Right atrium auricular region (tissue), 2 donors: ENCODE measurements around the gene RINL. TPM values are rescaled to one million over a fixed set of nuclear protein-coding genes. Genes with fewer than 3 reads are reported as not detected.
A peak's percentile ranks its signal among the peaks of the same experiment; 100 is the strongest.
"Not testable (repeated sequence)": the region's sequence is repeated elsewhere in the genome, so short reads cannot be mapped to it uniquely, and the experiment has no call there.

Experiments
- DNase-seq: peaks from one replicate; pipeline ENCODE4 v3.0.0-alpha.2; 2019; ENCODE audit warnings: low spot score
- H3K27ac ChIP-seq, 2 donors: fragments of 200-600 bp; sonication (generic); 1 replicate in 1 of 2; 2 replicates in 1 of 2; pipeline ENCODE4 v1.5.1; 2016 to 2019
- H3K27me3 ChIP-seq, 2 donors: fragments of 200-600 bp; sonication (generic); one replicate each; pipeline versions ENCODE4 v1.5.1 to v1.6.0; 2017 to 2019
- H3K36me3 ChIP-seq: fragments of 200-600 bp; sonication (generic); one replicate; pipeline ENCODE4 v1.5.1; 2016
- H3K4me1 ChIP-seq, 2 donors: fragments of 200-600 bp; sonication (generic); one replicate each; pipeline versions ENCODE4 v1.5.1 to v1.6.0; 2017 to 2019
- H3K4me3 ChIP-seq, 2 donors: fragments of 200-600 bp; sonication (generic); 1 replicate in 1 of 2; 2 replicates in 1 of 2; pipeline ENCODE4 v1.5.1; 2017 to 2019; ENCODE audit warnings: mild to moderate bottlenecking in 1 of 2, moderate library complexity in 1 of 2
- H3K9me3 ChIP-seq, 2 donors: fragments of 200-600 bp; sonication (generic); one replicate each; pipeline ENCODE4 v1.5.1; 2019
- CTCF ChIP-seq, 2 donors: fragments of 200-600 bp; sonication (generic); IDR thresholded peaks; one replicate each; pipeline ENCODE4 v1.5.1; 2019; ENCODE audit warnings: antibody characterized with exemption in 2 of 2
- total RNA-seq, 2 donors: library from RNA; depleted of rRNA; stranded (reverse); fragments of >200 nt; gene quantifications; one replicate each; pipeline ENCODE4 v1.1.0, GENCODE V29; 2016

The RINL gene
- total RNA-seq, 2 donors from 2014 or later = 3.3 to 5.5 TPM

- peak overlapping the region in 1 of 2 donors; percentile 3 for H3K27ac ChIP-seq
- no peak overlapping the region for H3K4me3 ChIP-seq
- H3K4me1 ChIP-seq = peaks cover 0 to 15% of the 10 kb centered on the region in 2 donors
- H3K27me3 ChIP-seq = no peaks in the 10 kb centered on the region
- H3K36me3 ChIP-seq = peaks cover 33% of the 10 kb centered on the region
- no peak for TF ChIP-seq CTCF (IDR thresholded peaks at IDR 0.05)
- no peak for DNase-seq
- no peaks in the 10 kb centered on the region for H3K9me3 ChIP-seq
These were observed 712 bp upstream of the RINL start for GRCh38 chr19:38878575-38879399.

GRCh38 chr19:38875656-38876395 is 2.2 kb downstream of the RINL start:
- no peak overlapping the region for H3K27ac ChIP-seq
- peaks cover 0 to 20% of the 10 kb centered on the region in 2 donors for H3K4me1 ChIP-seq
- H3K4me3 ChIP-seq = no peak overlapping the region
- no peaks in the 10 kb centered on the region for H3K27me3 ChIP-seq
- H3K9me3 ChIP-seq = no peaks in the 10 kb centered on the region
- no peak for DNase-seq
- H3K36me3 ChIP-seq = peaks cover 6% of the 10 kb centered on the region
- no peak for TF ChIP-seq CTCF (IDR thresholded peaks at IDR 0.05)

GRCh38 chr19:38873400-38873799 is 4.7 kb downstream of the RINL start:
- not testable (repeated sequence) for H3K9me3 ChIP-seq, H3K27ac ChIP-seq, H3K4me3 ChIP-seq, H3K36me3 ChIP-seq, DNase-seq, H3K27me3 ChIP-seq
- peaks cover 0 to 34% of the 10 kb centered on the region in 2 donors for H3K4me1 ChIP-seq

GRCh38 chr19:38870612-38871011 is 7.5 kb downstream of the RINL start:
- DNase-seq = no peak
- H3K27me3 ChIP-seq = no peaks in the 10 kb centered on the region
- peaks cover 0 to 24% of the 10 kb centered on the region in 2 donors for H3K4me1 ChIP-seq
- TF ChIP-seq CTCF (IDR thresholded peaks at IDR 0.05) = no peak
- no peak overlapping the region for H3K4me3 ChIP-seq
- H3K9me3 ChIP-seq = no peaks in the 10 kb centered on the region
- no peaks in the 10 kb centered on the region for H3K36me3 ChIP-seq
- peak overlapping the region in 1 of 2 donors; percentile 24 for H3K27ac ChIP-seq

- peak overlapping the region; percentile 24 to 27 for H3K27ac ChIP-seq
These were observed 8.1 kb downstream of the RINL start for GRCh38 chr19:38869836-38870607.

More at GRCh38 chr19:38869836-38870607, 8.1 kb downstream of the RINL start:
- Histone ChIP-seq H3K36me3 (no peaks in the 10 kb centered on the region), H3K4me1 (peaks cover 0 to 24% of the 10 kb centered on the region in 2 donors), H3K27me3 (no peaks in the 10 kb centered on the region), H3K4me3 (peak overlapping the region; percentile 39 to 56), H3K9me3 (no peaks in the 10 kb centered on the region)
- TF ChIP-seq CTCF (IDR thresholded peaks at IDR 0.05) = peak; percentile 90 to 93
- DNase-seq = peak; percentile 82
